ENCODE data around the gene NELL1.

DNA sequence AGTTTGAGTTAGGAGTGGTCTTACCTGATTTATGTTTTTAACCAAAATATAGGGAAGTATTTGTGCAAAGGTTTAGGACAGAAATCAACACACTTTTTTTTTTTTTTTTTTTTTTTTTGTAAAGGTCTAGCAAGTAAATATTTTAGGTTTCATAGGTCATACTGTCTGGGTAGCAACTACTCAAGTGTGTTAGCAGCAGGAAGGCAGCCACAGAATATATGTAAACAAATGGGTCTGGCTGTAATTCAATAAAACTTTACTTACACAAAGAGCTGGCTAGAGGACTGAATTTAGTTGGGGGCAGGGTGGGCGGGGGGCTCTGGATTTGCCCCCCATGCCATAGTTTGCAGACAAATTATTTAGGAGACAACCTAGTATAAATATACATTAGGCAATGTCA lies 510.4 kb downstream of the NELL1 start:
- TF ChIP-seq EZH2phosphoT487 (IDR thresholded peaks at IDR 0.05; ENCODE audit: borderline replicate concordance) (no peak), CTCF (conservative IDR thresholded peaks at IDR 0.05; ENCODE audit: low read length) (no peak)
